Stimulated activated CD4-positive, alpha-beta T cell treated with anti-CD3 and anti-CD28 coated beads, Interleukin-2, amount 100 ng/mL, for 4 hours (primary cell): ENCODE data around the gene TRIM15.

Experiments used
- DNase-seq: peaks from one replicate; pipeline ENCODE4 v3.0.0-alpha.2; 2020; ENCODE audit warnings: low read depth

Gene TRIM15

GRCh38 chr6:30145818-30146217, 17.5 kb upstream of the TRIM15 start:
- no peak for DNase-seq

GRCh38 chr6:30147096-30147495, 16.2 kb upstream of the TRIM15 start:
- no peak for DNase-seq

- DNase-seq = no peak
These were observed 14.1 kb upstream of the TRIM15 start for GRCh38 chr6:30149234-30149633.

- DNase-seq = no peak
These were observed 13.3 kb upstream of the TRIM15 start for GRCh38 chr6:30149858-30150550.

- DNase-seq = no peak
These were observed 12.5 kb upstream of the TRIM15 start for GRCh38 chr6:30150671-30151395.

- no peak for DNase-seq
These were observed 11.8 kb upstream of the TRIM15 start for GRCh38 chr6:30151580-30151979.

GRCh38 chr6:30152016-30152673, 11.2 kb upstream of the TRIM15 start:
- DNase-seq = no peak

- DNase-seq = no peak
These were observed 10.3 kb upstream of the TRIM15 start for GRCh38 chr6:30152910-30153610.

- DNase-seq = no peak
These were observed 9.3 kb upstream of the TRIM15 start for GRCh38 chr6:30154061-30154460.

- DNase-seq = no peak
These were observed 8.4 kb upstream of the TRIM15 start for GRCh38 chr6:30154709-30155519.

GRCh38 chr6:30155520-30156261, 7.7 kb upstream of the TRIM15 start:
- no peak for DNase-seq

- DNase-seq = no peak
These were observed 7.1 kb upstream of the TRIM15 start for GRCh38 chr6:30156262-30156599.

GRCh38 chr6:30156774-30157173, 6.6 kb upstream of the TRIM15 start:
- DNase-seq = no peak

GRCh38 chr6:30157581-30157980, 5.8 kb upstream of the TRIM15 start:
- no peak for DNase-seq

- DNase-seq = no peak
These were observed 5.3 kb upstream of the TRIM15 start for GRCh38 chr6:30157999-30158398.

GRCh38 chr6:30158475-30159040, 4.8 kb upstream of the TRIM15 start:
- DNase-seq = no peak

- DNase-seq = no peak
These were observed 3.1 kb upstream of the TRIM15 start for GRCh38 chr6:30160008-30160784.

- DNase-seq = no peak
These were observed 2.4 kb upstream of the TRIM15 start, which contains the start of gene TRIM10 for GRCh38 chr6:30160785-30161531. TRIM10 (minus strand) TSS chr6:30161211; CDS start chr6:30160858, 353 bp downstream.
